Vagina (tissue), 2 donors: ENCODE data around the gene SCYGR8.

Source experiments
- CTCF ChIP-seq, 3 experiments: fragments of 450-650 bp in 2 of 3; fragments of 200-600 bp in 1 of 3; sonication (generic) in 1 of 3; IDR thresholded peaks; one replicate each; pipeline ENCODE4 v1.5.1; 2017 to 2019; ENCODE audit warnings: antibody characterized with exemption in 3 of 3, mild to moderate bottlenecking in 2 of 3, moderate library complexity in 2 of 3
- POLR2A ChIP-seq, 2 donors: fragments of 450-650 bp; IDR thresholded peaks; one replicate each; pipeline ENCODE4 v1.6.1; 2017; ENCODE audit warnings: antibody characterized with exemption in 2 of 2, mild to moderate bottlenecking in 2 of 2, moderate library complexity in 2 of 2
- POLR2AphosphoS5 ChIP-seq, 2 donors: sonication (generic); formaldehyde crosslinking; IDR thresholded peaks; one replicate each; pipeline ENCODE4 v1.9.0; 2017; ENCODE audit warnings: antibody characterized with exemption in 2 of 2, mild to moderate bottlenecking in 2 of 2, low read depth in 1 of 2; ENCODE audit not compliant: insufficient read depth in 1 of 2

GRCh38 chr2:227703280-227703732 is 42.4 kb upstream of the SCYGR8 start:
- TF ChIP-seq POLR2A (IDR thresholded peaks at IDR 0.05) (no peak), CTCF (IDR thresholded peaks at IDR 0.05) (no peak), POLR2AphosphoS5 (IDR thresholded peaks at IDR 0.05; ENCODE audit: insufficient read depth in 1 of 2, low read depth in 1 of 2) (no peak)
